Loucy (cell line): ENCODE results near the gene LGALS9B.
"Not testable (repeated sequence)": the region's sequence is repeated elsewhere in the genome, so short reads cannot be mapped to it uniquely, and the experiment has no call there.

Source experiments
- EZH2phosphoT487 ChIP-seq: fragments of 200-600 bp; IDR thresholded peaks from 2 replicates; pipeline ENCODE4 v1.6.1; 2018; ENCODE audit warnings: antibody characterized with exemption, mild to moderate bottlenecking, moderate library complexity, borderline replicate concordance
- TF ChIP-seq, protein P1 (sequence below): fragments of 200-600 bp; sonication (generic); conservative IDR thresholded peaks from 2 replicates; pipeline ENCODE4 v1.5.1; 2014; ENCODE audit warnings: mild to moderate bottlenecking, antibody characterized with exemption, low read length

DNA sequence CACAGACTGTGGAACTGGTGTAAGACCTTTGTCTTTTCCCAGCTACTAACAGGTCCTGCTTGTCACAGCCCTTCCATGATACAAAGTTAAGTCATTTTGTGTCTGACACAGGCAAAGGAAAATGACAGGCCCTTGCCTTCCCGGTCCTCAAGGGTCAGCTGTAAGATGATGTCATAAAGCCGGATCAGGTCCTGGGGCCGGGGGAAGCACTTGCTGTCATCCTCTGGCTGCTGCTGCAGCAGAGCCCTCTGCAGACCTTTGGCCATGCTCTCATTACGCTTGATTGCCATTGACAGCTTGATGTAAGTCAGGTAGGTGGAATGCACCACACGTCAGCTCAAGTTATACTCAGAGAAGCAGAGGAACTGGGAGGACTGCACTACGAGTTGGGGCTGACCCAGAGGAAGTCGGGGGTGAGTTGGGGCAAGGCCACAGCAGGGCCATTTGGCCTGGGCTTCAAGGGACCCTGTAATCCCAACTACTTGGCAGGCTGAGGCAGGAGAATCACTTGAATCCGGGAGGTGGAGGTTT is 50.9 kb downstream of the LGALS9B start:
- TF ChIP-seq, protein P1, sequence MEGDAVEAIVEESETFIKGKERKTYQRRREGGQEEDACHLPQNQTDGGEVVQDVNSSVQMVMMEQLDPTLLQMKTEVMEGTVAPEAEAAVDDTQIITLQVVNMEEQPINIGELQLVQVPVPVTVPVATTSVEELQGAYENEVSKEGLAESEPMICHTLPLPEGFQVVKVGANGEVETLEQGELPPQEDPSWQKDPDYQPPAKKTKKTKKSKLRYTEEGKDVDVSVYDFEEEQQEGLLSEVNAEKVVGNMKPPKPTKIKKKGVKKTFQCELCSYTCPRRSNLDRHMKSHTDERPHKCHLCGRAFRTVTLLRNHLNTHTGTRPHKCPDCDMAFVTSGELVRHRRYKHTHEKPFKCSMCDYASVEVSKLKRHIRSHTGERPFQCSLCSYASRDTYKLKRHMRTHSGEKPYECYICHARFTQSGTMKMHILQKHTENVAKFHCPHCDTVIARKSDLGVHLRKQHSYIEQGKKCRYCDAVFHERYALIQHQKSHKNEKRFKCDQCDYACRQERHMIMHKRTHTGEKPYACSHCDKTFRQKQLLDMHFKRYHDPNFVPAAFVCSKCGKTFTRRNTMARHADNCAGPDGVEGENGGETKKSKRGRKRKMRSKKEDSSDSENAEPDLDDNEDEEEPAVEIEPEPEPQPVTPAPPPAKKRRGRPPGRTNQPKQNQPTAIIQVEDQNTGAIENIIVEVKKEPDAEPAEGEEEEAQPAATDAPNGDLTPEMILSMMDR = not testable (repeated sequence)
- TF ChIP-seq EZH2phosphoT487 = not testable (repeated sequence)
